SK-N-SH treated with all-trans-retinoic acid at 6 μM for 48 hours (cell line): ENCODE measurements around the gene ANKS6.

ENCODE experiments used
- ARNTL ChIP-seq: fragments of 450-650 bp; formaldehyde crosslinking; IDR thresholded peaks from 2 replicates; pipeline ENCODE4 v1.5.0; 2020; ENCODE audit warnings: low read depth, mild to moderate bottlenecking, moderate library complexity, borderline replicate concordance
- BACH2 ChIP-seq: fragments of 250-450 bp; sonication (Bioruptor Pico); IDR thresholded peaks from 2 replicates; pipeline ENCODE4 v1.9.0; 2021; ENCODE audit warnings: mild to moderate bottlenecking, borderline replicate concordance
- ISL1 ChIP-seq: fragments of 250-450 bp; sonication (Bioruptor Pico); IDR thresholded peaks from 2 replicates; pipeline ENCODE4 v2.1.2; 2022; ENCODE audit warnings: mild to moderate bottlenecking, moderate library complexity
- RARB ChIP-seq: fragments of 250-450 bp; sonication (Bioruptor Pico); IDR thresholded peaks from 2 replicates; pipeline ENCODE4 v1.8.0; 2021; ENCODE audit warnings: mild to moderate bottlenecking, moderate library complexity
- TOX ChIP-seq: fragments of 250-450 bp; sonication (Bioruptor Pico); IDR thresholded peaks from 2 replicates; pipeline ENCODE4 v1.8.0; 2021; ENCODE audit warnings: mild to moderate bottlenecking, moderate library complexity, borderline replicate concordance
- ZFP3 ChIP-seq: fragments of 250-450 bp; sonication (Bioruptor Pico); IDR thresholded peaks from 2 replicates; pipeline ENCODE4 v1.5.0; 2020; ENCODE audit warnings: mild to moderate bottlenecking, moderate library complexity
- ZFP30 ChIP-seq: fragments of 450-650 bp; formaldehyde crosslinking; IDR thresholded peaks from 2 replicates; pipeline ENCODE4 v1.5.0; 2022; ENCODE audit warnings: mild to moderate bottlenecking, moderate library complexity
- ZNF565 ChIP-seq: fragments of 450-650 bp; formaldehyde crosslinking; conservative IDR thresholded peaks from 2 replicates; pipeline ENCODE4 v1.5.0; 2020; ENCODE audit warnings: low read depth, mild to moderate bottlenecking, moderate library complexity
- ZNF70 ChIP-seq: fragments of 450-650 bp; formaldehyde crosslinking; IDR thresholded peaks from 2 replicates; pipeline ENCODE4 v1.5.0; 2020; ENCODE audit warnings: mild to moderate bottlenecking, moderate library complexity
- ZNF8 ChIP-seq: fragments of 450-650 bp; formaldehyde crosslinking; IDR thresholded peaks from 2 replicates; pipeline ENCODE4 v1.5.0; 2020; ENCODE audit warnings: mild to moderate bottlenecking, moderate library complexity
- TF ChIP-seq, protein P1 (sequence below): fragments of 250-450 bp; sonication (Bioruptor Pico); IDR thresholded peaks from 2 replicates; pipeline ENCODE4 v1.8.0; 2020; ENCODE audit warnings: mild to moderate bottlenecking, moderate library complexity, borderline replicate concordance
- TF ChIP-seq, protein P2 (sequence below): fragments of 250-450 bp; sonication (Bioruptor Pico); IDR thresholded peaks from 2 replicates; pipeline ENCODE4 v1.8.0; 2021; ENCODE audit warnings: low read depth, mild to moderate bottlenecking, moderate library complexity, borderline replicate concordance
- TF ChIP-seq, protein P3 (sequence below): fragments of 250-450 bp; sonication (Bioruptor Pico); IDR thresholded peaks from 2 replicates; pipeline ENCODE4 v1.5.1; 2020; ENCODE audit warnings: low read depth, mild to moderate bottlenecking, moderate library complexity

DNA sequence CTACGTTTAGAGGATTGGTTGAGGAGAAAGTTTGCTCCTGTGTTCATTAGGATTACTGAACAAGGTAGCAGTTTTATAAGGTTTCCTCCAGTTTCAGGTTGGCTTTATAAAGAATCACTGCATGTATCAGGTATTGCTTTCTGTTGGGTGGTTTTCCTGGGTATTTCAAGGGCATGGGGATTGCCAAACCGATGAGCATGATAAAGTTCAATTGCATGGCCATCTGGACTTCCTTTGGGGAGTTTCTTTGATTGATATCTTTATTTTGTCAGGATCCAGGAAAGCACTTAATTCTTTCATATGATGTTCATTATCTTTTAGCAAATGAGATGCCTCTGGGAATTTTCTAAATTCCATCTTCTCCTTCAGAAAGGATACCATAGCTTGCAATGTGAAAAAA is 77.3 kb downstream of the ANKS6 start:
- TF ChIP-seq ZFP3 (CRISPR knock-in tag) (no peak), ZNF565 (CRISPR knock-in tag) (no peak), BACH2 (CRISPR knock-in tag) (no peak), ZFP30 (CRISPR knock-in tag) (no peak), ZNF8 (no peak), TOX (CRISPR knock-in tag) (no peak), ZNF70 (CRISPR knock-in tag) (no peak), ISL1 (CRISPR knock-in tag) (no peak), ARNTL (CRISPR knock-in tag) (no peak), RARB (CRISPR knock-in tag) (no peak)
- TF ChIP-seq, protein P1, sequence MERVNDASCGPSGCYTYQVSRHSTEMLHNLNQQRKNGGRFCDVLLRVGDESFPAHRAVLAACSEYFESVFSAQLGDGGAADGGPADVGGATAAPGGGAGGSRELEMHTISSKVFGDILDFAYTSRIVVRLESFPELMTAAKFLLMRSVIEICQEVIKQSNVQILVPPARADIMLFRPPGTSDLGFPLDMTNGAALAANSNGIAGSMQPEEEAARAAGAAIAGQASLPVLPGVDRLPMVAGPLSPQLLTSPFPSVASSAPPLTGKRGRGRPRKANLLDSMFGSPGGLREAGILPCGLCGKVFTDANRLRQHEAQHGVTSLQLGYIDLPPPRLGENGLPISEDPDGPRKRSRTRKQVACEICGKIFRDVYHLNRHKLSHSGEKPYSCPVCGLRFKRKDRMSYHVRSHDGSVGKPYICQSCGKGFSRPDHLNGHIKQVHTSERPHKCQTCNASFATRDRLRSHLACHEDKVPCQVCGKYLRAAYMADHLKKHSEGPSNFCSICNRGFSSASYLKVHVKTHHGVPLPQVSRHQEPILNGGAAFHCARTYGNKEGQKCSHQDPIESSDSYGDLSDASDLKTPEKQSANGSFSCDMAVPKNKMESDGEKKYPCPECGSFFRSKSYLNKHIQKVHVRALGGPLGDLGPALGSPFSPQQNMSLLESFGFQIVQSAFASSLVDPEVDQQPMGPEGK (CRISPR knock-in tag) = no peak
- TF ChIP-seq, protein P2, sequence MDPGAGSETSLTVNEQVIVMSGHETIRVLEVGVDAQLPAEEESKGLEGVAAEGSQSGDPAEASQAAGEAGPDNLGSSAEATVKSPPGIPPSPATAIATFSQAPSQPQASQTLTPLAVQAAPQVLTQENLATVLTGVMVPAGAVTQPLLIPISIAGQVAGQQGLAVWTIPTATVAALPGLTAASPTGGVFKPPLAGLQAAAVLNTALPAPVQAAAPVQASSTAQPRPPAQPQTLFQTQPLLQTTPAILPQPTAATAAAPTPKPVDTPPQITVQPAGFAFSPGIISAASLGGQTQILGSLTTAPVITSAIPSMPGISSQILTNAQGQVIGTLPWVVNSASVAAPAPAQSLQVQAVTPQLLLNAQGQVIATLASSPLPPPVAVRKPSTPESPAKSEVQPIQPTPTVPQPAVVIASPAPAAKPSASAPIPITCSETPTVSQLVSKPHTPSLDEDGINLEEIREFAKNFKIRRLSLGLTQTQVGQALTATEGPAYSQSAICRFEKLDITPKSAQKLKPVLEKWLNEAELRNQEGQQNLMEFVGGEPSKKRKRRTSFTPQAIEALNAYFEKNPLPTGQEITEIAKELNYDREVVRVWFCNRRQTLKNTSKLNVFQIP (CRISPR knock-in tag) = no peak
- TF ChIP-seq, protein P3, sequence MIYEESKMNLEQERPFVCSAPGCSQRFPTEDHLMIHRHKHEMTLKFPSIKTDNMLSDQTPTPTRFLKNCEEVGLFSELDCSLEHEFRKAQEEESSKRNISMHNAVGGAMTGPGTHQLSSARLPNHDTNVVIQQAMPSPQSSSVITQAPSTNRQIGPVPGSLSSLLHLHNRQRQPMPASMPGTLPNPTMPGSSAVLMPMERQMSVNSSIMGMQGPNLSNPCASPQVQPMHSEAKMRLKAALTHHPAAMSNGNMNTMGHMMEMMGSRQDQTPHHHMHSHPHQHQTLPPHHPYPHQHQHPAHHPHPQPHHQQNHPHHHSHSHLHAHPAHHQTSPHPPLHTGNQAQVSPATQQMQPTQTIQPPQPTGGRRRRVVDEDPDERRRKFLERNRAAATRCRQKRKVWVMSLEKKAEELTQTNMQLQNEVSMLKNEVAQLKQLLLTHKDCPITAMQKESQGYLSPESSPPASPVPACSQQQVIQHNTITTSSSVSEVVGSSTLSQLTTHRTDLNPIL (CRISPR knock-in tag) = no peak
